ENCODE data around the gene CDC25B. TPM values are rescaled to one million over a fixed set of nuclear protein-coding genes. Genes with fewer than 3 reads are reported as not detected.

CDC25B gene
- total and polyA plus RNA-seq, 2 of the 13 experiments (the other 11 are each of a cell fraction or from before 2014, with no cell fraction given) = 14.5 to 19.4 TPM

GRCh38 chr20:3763671-3764601 is 32.2 kb upstream of the CDC25B start (continued):
- 0 out of 2 replicates have a peak, but pooled peaks have one; percentile 9 for TF ChIP-seq HNF1B (CRISPR knock-in tag; IDR thresholded peaks at IDR 0.05)
- peak; percentile 50 for TF ChIP-seq HNF4A (CRISPR knock-in tag; IDR thresholded peaks at IDR 0.05)
- peak; percentile 25; the same call in 1 of the 2 replicates for TF ChIP-seq ZFP91 (CRISPR knock-in tag; IDR thresholded peaks at IDR 0.05; ENCODE audit: borderline replicate concordance)
- 0 out of 2 replicates have a peak, but pooled peaks have one; percentile 32 for TF ChIP-seq SPEN (CRISPR knock-in tag; IDR thresholded peaks at IDR 0.05; ENCODE audit: low read depth)
- TF ChIP-seq ZNF225 (CRISPR knock-in tag; IDR thresholded peaks at IDR 0.05) = 0 out of 2 replicates have a peak, but pooled peaks have one; percentile 55
- 0 out of 2 replicates have a peak, but pooled peaks have one; percentile 28 for TF ChIP-seq RAD21 (CRISPR knock-in tag; IDR thresholded peaks at IDR 0.05)
- TF ChIP-seq RFX5 (IDR thresholded peaks at IDR 0.05; ENCODE audit: low read depth, low read length) = no peak

- 92% methylated on average over 3 of the region's 3 CpGs for WGBS (ENCODE audit: low lambda C conversion rate)
- FAIRE-seq = no peak
- no peak overlapping the region; the same call in 1 of the 2 replicates for H3K9ac ChIP-seq (ENCODE audit: insufficient read depth, low read depth, low read length)
- no TSS peak for BruUV-seq (replicated peaks)
- no peaks in the 10 kb centered on the region for H3K9me3 ChIP-seq (ENCODE audit: low read length)
- H3K4me1 ChIP-seq (ENCODE audit: insufficient read depth, low read length) = peaks cover 55% of the 10 kb centered on the region
- no peaks in the 10 kb centered on the region for H4K20me1 ChIP-seq (ENCODE audit: insufficient read depth, low read length)
- H3K4me2 ChIP-seq (ENCODE audit: low read depth, low read length) = no peak overlapping the region
- H3K27ac ChIP-seq (ENCODE audit: extremely low read length, insufficient read depth, low read length) = no peak overlapping the region
- H3K79me2 ChIP-seq (ENCODE audit: insufficient read depth, low read length) = peaks cover 22% of the 10 kb centered on the region
- no peak for ATAC-seq
- no peak overlapping the region for H3K4me3 ChIP-seq (replicated peaks in 1 of 3; ENCODE audit: insufficient read depth in 1 of 3, low read depth in 2 of 3, low read length in 3 of 3)
- CTCF ChIA-PET (ENCODE audit: low intra/inter-chr PET ratio, low total read pairs) = no interaction called here
- intact Hi-C loops (cut with micrococcal nuclease; ENCODE audit: unreplicated experiment) = no loop called here
- H2AFZ ChIP-seq (ENCODE audit: low read length) = no peak overlapping the region
- POLR2A ChIA-PET = interaction anchor here (1.3 kb wide), 1 partner anchor 17 kb away, joined by 3 read pairs; the partner anchor contains the start of gene SPEF1
- DNase-seq (ENCODE audit: low spot score) = no peak
- peaks cover 7 to 9% of the 10 kb centered on the region in 2 experiments; a peak in 3 of 5 replicates for H3K36me3 ChIP-seq (replicated peaks in 1 of 2; ENCODE audit: control insufficient read depth in 1 of 2, insufficient read depth in 2 of 2, low read length in 2 of 2)
- H3K27me3 ChIP-seq (ENCODE audit: control insufficient read depth in 1 of 2, insufficient read depth in 2 of 2, low read length in 2 of 2) = no peaks in the 10 kb centered on the region
- in situ Hi-C loops (cut with HindIII; ENCODE audit: extremely low pct_ligation_motif_present, low pct_unique_long_range_greater_than_20kb) = no loop called here
- no peak for TF ChIP-seq THAP9 (CRISPR knock-in tag; IDR thresholded peaks at IDR 0.05; ENCODE audit: borderline replicate concordance)
- TF ChIP-seq HIC2 (CRISPR knock-in tag; IDR thresholded peaks at IDR 0.05; ENCODE audit: low read depth) = no peak
- 0 out of 2 replicates have a peak, but pooled peaks have one; percentile 13 for TF ChIP-seq PATZ1 (CRISPR knock-in tag; IDR thresholded peaks at IDR 0.05)
Observed at GRCh38 chr20:3764659-3765058, 31.5 kb upstream of the CDC25B start.

Measured in HepG2 (cell line).